ENCODE measurements around the gene NIPAL3. TPM values are rescaled to one million over a fixed set of nuclear protein-coding genes. Genes with fewer than 3 reads are reported as not detected.

The NIPAL3 gene
- total RNA-seq, 4 donors from 2014 or later: 4.3 to 8.7 (median 5.8) TPM

GRCh38 chr1:24373044-24373443 is 42.6 kb upstream of the NIPAL3 start:
- Histone ChIP-seq H3K9me3 (no peaks in the 10 kb centered on the region), H3K4me3 (no peak overlapping the region), H3K27ac (no peak overlapping the region), H3K4me1 (peaks cover 3 to 5% of the 10 kb centered on the region in 2 donors), H3K36me3 (no peaks in the 10 kb centered on the region), H3K27me3 (no peaks in the 10 kb centered on the region)
- ATAC-seq (no peak), DNase-seq (no peak)
- intact Hi-C loops (cut with DNase I; ENCODE audit: low total_unique reads) (no loop called here), in situ Hi-C loops (cut with MboI; ENCODE audit: low sequenced_read_pairs in 4 of 4) (no loop called here)
- no peak for TF ChIP-seq POLR2A (IDR thresholded peaks at IDR 0.05)
- TF ChIP-seq, protein P1, sequence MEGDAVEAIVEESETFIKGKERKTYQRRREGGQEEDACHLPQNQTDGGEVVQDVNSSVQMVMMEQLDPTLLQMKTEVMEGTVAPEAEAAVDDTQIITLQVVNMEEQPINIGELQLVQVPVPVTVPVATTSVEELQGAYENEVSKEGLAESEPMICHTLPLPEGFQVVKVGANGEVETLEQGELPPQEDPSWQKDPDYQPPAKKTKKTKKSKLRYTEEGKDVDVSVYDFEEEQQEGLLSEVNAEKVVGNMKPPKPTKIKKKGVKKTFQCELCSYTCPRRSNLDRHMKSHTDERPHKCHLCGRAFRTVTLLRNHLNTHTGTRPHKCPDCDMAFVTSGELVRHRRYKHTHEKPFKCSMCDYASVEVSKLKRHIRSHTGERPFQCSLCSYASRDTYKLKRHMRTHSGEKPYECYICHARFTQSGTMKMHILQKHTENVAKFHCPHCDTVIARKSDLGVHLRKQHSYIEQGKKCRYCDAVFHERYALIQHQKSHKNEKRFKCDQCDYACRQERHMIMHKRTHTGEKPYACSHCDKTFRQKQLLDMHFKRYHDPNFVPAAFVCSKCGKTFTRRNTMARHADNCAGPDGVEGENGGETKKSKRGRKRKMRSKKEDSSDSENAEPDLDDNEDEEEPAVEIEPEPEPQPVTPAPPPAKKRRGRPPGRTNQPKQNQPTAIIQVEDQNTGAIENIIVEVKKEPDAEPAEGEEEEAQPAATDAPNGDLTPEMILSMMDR (IDR thresholded peaks at IDR 0.05 in 4 of 5, conservative IDR thresholded peaks at IDR 0.05 in 1 of 5): no peak

- H3K27me3 ChIP-seq: no peaks in the 10 kb centered on the region
- intact Hi-C loops (cut with DNase I; ENCODE audit: low total_unique reads): no loop called here
- DNase-seq: no peak
- no peak for ATAC-seq
- no peaks in the 10 kb centered on the region for H3K36me3 ChIP-seq
- H3K4me1 ChIP-seq: peaks cover 3 to 5% of the 10 kb centered on the region in 2 donors
- no peaks in the 10 kb centered on the region for H3K9me3 ChIP-seq
- in situ Hi-C loops (cut with MboI; ENCODE audit: low sequenced_read_pairs in 4 of 4): no loop called here
- no peak overlapping the region for H3K4me3 ChIP-seq
- TF ChIP-seq, protein P1 (IDR thresholded peaks at IDR 0.05 in 4 of 5, conservative IDR thresholded peaks at IDR 0.05 in 1 of 5): no peak
- no peak for TF ChIP-seq POLR2A (IDR thresholded peaks at IDR 0.05)
- no peak overlapping the region for H3K27ac ChIP-seq
These were observed 41.9 kb upstream of the NIPAL3 start for GRCh38 chr1:24373710-24374109.

- no peak overlapping the region for H3K27ac ChIP-seq
- no peak overlapping the region for H3K4me3 ChIP-seq
- intact Hi-C loops (cut with DNase I; ENCODE audit: low total_unique reads): no loop called here
- TF ChIP-seq, protein P1 (IDR thresholded peaks at IDR 0.05 in 4 of 5, conservative IDR thresholded peaks at IDR 0.05 in 1 of 5): no peak
- no peak for TF ChIP-seq POLR2A (IDR thresholded peaks at IDR 0.05)
- H3K4me1 ChIP-seq: no peaks in the 10 kb centered on the region
- no peaks in the 10 kb centered on the region for H3K9me3 ChIP-seq
- ATAC-seq: no peak
- in situ Hi-C loops (cut with MboI; ENCODE audit: low sequenced_read_pairs in 4 of 4): loop anchor here in 1 of 4 donors (25.0 kb wide), 1 partner anchor 313 kb away; no protein-coding TSS in a partner anchor
- H3K36me3 ChIP-seq: no peaks in the 10 kb centered on the region
- no peaks in the 10 kb centered on the region for H3K27me3 ChIP-seq
- no peak for DNase-seq
These were observed 40.5 kb upstream of the NIPAL3 start for GRCh38 chr1:24374891-24375786.

DNA sequence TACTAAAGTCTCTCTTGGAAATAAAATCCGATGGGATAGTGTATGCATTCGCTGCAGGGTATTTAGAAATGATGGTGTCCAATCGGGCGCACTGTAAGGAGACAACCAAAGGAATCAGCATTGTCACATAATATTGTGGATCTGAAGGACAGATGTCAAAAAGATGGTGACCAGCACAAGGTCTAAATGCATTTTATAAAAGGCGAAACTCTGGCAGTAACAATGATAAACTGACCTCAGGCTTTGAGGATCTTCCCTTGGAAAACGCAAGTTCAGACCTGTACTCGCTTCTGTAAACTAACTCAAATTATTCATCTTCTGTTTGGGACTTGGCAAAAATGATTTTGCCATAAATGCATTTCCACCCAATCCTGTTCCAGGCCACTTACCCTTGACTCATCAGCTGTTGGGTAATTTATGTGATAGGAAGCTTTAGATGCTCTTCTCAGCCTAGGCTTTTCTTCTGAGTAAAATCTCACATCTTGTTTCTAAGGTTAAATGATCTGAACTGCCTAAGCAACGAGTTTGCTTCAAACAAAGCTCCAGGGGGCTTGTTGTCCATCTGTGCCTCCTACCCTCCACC is 35.8 kb upstream of the NIPAL3 start:
- DNase-seq: no peak
- ATAC-seq: no peak
- in situ Hi-C loops (cut with MboI; ENCODE audit: low sequenced_read_pairs in 4 of 4): loop anchor here in 1 of 4 donors (25.0 kb wide), 1 partner anchor 318 kb away; no protein-coding TSS in a partner anchor
- no peaks in the 10 kb centered on the region for H3K27me3 ChIP-seq
- H3K36me3 ChIP-seq: no peaks in the 10 kb centered on the region
- H3K9me3 ChIP-seq: no peaks in the 10 kb centered on the region
- H3K27ac ChIP-seq: no peak overlapping the region
- intact Hi-C loops (cut with DNase I; ENCODE audit: low total_unique reads): no loop called here
- TF ChIP-seq, protein P1 (IDR thresholded peaks at IDR 0.05 in 4 of 5, conservative IDR thresholded peaks at IDR 0.05 in 1 of 5): no peak
- TF ChIP-seq POLR2A (IDR thresholded peaks at IDR 0.05): no peak
- no peaks in the 10 kb centered on the region for H3K4me1 ChIP-seq
- H3K4me3 ChIP-seq: no peak overlapping the region
